ENCODE results near the gene ANP32B.
"Not testable (repeated sequence)": the region's sequence is repeated elsewhere in the genome, so short reads cannot be mapped to it uniquely, and the experiment has no call there.

Gene ANP32B

DNA sequence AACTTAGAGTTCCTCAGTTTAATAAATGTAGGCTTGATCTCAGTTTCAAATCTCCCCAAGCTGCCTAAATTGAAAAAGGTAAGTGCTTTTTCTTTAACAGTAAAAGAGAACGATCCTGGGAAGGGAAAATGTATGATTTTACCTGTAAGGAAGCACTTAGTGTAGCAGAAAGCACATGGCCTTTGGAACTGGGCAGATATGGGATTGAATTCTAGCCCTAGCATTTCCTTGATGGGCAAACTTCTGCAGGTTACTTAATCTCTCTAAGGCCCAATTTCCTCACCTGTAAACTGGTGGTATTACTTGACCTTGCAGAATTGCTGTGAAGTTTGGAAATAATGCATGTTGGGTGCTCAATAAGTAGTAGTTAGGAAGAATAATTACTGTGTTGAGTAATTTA lies 11.6 kb downstream of the ANP32B start:
- DNase-seq = no peak

DNA sequence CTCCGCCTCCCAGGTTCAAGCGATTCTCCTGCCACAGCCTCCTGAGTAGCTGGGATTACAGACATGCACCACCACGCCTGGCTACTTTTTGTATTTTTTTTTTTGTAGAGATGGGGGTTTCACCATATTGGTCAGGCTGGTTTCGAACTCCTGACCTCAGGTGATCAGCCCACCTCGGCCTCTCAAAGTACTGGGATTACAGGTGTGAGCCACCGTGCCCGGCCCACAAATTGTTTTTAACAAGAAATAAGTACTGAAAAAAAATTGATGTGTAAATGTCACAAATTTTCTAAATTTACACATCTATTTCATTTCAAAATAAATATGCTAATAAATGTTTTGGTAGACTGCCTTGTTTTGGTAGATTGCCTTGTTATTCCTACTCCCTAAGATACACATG lies 13.5 kb downstream of the ANP32B start:
- not testable (repeated sequence) for DNase-seq

GRCh38 chr9:97997330-97998276 lies 14.5 kb downstream of the ANP32B start:
- no peak for DNase-seq

- no peak for DNase-seq
Measured at GRCh38 chr9:98002808-98003207, 19.7 kb downstream of the ANP32B start.

- DNase-seq = no peak
Measured at GRCh38 chr9:98006127-98006796, 23.1 kb downstream of the ANP32B start.

DNA sequence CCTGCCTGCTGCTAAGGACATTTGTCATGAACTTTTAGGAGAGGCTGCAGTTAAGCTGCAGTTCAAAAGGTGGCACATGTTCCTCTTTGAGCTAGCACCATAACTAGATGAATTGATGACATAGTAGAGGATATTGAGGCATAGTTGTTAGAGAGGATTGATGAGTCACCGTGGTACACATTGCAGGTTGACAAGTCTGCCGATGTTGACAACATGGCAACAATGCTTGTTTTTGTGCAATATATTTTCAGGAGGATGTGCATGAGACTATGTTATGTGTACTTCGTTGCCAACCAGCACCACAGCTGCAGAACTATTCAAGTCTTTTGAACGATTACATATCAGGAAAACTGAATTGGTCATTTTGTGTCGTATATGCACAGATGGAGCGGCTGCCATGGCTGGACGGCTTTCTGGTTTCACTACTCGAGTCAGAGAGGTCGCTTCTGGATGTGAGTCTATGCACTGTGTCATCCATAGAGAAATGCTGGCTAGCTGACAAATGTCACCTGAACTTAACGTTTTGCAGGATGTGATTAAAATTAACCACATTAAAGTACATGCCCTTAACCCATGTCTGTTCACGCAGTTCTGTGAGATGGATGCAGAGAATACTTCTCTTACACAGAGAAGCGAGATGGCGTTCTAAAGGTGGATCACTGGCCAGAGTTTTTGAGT lies 24.2 kb downstream of the ANP32B start:
- no peak for DNase-seq

GRCh38 chr9:98008764-98009163 lies 25.6 kb downstream of the ANP32B start:
- no peak for DNase-seq

- no peak for DNase-seq
Measured at GRCh38 chr9:98009437-98009836, 26.3 kb downstream of the ANP32B start.

DNA sequence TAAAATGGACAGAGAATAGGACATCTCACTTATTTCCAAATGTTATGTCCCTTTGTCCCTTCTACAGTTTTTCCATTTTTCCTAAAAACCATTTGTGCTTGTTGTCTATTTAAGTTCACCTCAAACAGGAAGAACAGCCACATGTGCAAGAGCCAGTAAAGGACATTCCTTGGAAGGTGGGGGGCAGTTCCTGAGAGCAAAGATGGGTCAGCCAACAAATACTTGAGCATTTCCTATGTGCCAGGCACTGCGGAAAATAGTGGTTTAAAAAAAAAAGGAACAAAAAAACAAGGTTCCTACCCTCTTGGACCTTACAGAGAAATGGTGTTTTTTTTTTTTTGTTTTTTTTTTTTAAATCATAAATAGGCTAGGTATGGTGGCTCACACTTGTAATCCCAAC lies 26.8 kb downstream of the ANP32B start:
- DNase-seq = no peak

DNA sequence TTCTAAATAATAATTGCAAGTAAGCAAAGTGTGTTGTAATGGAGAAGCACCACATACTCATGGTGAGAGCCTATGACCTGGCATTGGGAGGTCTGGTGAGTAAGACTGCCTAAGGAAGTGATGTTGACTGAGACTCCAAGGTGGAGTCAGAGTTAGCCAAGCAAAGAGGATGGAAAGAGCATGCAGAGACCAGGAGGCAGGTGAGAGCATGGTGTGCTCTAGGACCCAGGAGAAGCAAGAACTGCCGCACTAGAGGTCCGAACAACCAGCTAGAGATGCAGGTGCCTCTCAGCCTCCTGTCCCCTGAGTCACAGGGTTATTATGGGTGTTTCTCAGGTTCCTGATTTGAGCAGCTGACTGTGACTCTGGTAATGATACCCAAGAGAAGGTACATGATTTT lies 27.3 kb downstream of the ANP32B start:
- no peak for DNase-seq

GRCh38 chr9:98011122-98011521 lies 28.0 kb downstream of the ANP32B start:
- DNase-seq = no peak

DNA sequence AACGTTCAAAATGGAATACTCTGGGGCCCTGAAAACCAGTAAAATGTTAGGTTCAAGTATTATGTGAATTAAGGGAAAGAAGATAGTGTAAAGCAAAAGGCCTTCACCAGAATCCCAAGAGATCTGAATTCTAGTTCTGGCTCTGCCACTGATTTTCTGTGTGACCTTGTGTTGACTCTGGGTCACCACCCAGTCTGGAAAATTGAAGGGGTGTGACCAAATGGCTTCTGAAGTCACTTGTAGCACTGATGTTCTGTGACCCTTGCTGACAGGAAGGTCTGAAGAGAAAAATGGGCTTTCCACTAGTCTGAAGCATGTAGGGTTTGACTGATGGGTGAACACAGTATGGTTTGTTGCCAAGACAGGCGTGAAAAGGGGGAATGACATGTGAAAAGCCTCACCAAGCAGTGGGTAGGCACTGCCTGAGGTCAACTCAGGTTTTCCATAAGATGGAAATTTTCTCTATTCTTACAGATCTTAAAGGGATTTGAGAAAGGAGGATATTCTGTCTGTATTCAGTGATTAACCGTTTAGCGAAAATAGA lies 33.1 kb downstream of the ANP32B start:
- no peak for DNase-seq

GRCh38 chr9:98017306-98017705 lies 34.2 kb downstream of the ANP32B start:
- DNase-seq = no peak

DNA sequence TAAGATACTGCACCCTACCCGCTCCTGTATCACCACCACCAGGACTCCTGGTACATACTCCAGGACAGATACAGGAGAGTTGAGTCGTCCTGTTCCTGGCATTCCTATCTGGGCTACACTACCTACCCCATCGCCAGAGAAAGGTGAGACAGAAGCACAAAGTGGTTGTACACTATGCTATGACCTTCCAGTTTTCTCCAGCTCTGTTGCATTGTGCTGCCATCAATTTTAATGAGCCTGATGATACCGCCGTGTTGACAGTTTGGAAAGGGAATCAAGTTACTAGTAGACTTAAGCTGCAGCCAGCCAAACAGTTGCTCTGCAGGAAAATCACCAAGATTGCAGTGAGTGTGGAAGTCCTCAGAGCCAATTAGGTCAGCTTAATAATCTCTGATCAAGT lies 35.2 kb downstream of the ANP32B start:
- no peak for DNase-seq

GRCh38 chr9:98019098-98019497 lies 36.0 kb downstream of the ANP32B start:
- DNase-seq = no peak

GRCh38 chr9:98019869-98020268 lies 36.7 kb downstream of the ANP32B start:
- DNase-seq = not testable (repeated sequence)

GRCh38 chr9:98020476-98021145 lies 37.5 kb downstream of the ANP32B start:
- DNase-seq = no peak

DNA sequence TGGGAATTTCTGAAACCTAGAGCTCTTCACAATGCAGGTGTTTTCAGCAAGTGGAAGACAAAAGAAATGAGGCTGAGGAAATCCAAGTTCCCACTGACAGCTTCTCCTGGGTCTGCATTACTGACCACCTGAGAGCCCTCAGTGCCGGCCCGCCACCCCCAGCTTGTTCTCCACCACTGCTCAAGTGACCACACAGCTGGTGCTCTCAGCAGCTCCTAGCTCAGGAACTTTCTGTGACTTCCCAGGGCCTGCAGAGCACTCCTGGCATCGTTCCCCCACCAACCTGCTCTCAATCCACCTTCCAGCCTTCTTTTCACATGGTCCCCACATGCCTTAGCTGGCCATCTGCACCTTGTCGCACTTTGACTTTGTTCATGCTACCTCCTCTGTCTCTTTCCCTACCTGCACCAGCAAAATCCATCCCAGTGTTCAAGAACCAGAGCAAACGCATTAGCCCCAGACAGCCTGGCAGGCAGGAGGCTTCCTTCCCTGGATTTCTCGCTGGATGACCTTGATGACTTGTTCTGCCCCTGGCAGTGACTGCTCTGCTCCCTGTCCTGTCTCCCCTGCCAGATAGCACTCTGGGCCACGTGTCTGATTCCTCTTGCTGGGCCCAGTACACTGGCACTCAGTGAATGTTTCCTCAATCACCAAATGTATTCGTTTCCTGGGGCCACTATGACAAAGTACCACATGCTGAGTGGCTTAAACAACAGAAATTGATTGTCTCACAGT lies 38.3 kb downstream of the ANP32B start:
- DNase-seq = no peak

- no peak for DNase-seq
Measured at GRCh38 chr9:98022447-98022846, 39.3 kb downstream of the ANP32B start.

DNA sequence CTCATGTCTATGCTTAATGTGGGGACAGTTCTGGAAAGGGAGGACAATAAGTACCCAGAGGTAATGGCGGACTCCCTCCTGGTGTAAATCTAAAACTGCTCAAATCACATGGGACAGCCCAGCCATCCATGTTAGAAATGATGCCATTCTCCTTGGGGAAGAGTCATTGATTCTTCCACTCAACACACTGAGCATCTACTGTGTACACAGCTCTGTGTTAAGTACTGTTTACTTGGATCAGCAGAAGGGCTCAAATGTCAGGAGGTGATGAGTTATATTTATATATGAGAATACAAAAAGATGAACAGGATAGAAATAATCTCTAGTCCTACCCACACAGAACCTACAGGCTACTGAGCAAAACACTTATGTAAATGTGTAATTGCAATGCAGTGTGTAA lies 41.6 kb downstream of the ANP32B start:
- no peak for DNase-seq

DNA sequence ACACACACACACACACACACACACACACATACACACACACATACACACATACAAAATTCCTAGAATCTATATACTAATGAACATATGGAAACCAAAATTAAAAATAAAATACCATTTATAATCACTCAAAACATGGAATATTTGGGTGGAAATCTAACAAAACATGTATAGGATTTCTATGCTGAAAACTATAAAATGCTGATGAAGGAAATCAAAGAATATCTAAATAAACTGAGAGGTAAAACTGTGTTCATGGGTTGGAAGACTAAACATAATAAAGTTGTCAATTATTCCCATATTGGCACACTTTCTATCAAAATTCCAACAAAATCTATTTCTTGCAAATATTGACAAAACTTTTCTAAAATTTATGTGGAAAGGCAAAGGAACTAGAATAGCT lies 48.0 kb downstream of the ANP32B start:
- DNase-seq = no peak

DNA sequence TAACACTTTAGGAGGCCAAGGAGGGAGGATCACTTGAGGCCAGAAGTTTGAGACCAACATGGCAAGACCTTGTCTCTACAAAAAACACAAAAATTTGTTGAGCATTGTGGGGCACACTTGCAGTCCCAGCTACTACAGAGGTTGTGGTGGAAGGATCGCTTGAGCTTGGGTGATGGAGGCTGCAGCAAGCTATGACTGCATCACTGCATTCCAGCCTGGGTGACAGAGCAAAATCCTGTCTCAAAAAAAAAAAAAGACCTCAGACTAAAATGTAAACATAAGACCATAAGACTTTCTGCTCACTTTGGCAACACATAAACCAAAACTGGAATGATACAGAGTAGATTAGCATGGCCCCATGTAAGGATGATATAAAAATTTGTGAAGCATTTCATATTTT lies 48.8 kb downstream of the ANP32B start:
- no peak for DNase-seq

Data from KG1 (cell line).